Choroid plexus epithelial cell (primary cell): ENCODE data around the gene FAM221B.
A peak's percentile ranks its signal among the peaks of the same experiment; 100 is the strongest.

Source experiments
- DNase-seq: peaks from one replicate; pipeline ENCODE4 v3.0.0-alpha.2; 2010; ENCODE audit warnings: low read depth
- H3K4me3 ChIP-seq: 2 replicates; pipeline ENCODE4 v1.5.1; 2011; ENCODE audit warnings: low read depth, mild to moderate bottlenecking, control low read depth, low read length, moderate library complexity
- TF ChIP-seq, protein P1 (sequence below): conservative IDR thresholded peaks from 2 replicates; pipeline ENCODE4 v1.5.1; 2011; ENCODE audit warnings: low read depth, mild to moderate bottlenecking, control low read depth, inconsistent platforms, low read length, moderate library complexity

The FAM221B gene

DNA sequence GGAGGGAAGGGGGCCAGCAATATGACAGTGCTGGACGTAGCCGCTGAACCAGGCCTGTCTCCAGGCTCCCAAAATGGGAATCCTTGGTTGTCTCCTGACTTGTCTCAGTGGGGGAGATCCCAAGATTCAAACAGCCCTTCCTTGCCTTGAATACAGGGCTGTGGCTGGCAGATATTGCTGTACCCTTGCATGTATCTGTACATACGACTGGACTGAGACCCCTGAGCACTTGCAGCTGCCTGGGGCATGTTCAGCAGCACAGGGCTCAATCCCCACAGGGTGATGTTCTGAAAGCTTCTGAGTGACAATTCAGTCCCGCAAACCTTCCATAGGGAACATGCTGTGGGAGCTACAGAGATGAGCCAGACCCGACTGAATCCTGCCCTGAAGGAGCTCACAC lies 28.4 kb upstream of the FAM221B start:
- TF ChIP-seq, protein P1, sequence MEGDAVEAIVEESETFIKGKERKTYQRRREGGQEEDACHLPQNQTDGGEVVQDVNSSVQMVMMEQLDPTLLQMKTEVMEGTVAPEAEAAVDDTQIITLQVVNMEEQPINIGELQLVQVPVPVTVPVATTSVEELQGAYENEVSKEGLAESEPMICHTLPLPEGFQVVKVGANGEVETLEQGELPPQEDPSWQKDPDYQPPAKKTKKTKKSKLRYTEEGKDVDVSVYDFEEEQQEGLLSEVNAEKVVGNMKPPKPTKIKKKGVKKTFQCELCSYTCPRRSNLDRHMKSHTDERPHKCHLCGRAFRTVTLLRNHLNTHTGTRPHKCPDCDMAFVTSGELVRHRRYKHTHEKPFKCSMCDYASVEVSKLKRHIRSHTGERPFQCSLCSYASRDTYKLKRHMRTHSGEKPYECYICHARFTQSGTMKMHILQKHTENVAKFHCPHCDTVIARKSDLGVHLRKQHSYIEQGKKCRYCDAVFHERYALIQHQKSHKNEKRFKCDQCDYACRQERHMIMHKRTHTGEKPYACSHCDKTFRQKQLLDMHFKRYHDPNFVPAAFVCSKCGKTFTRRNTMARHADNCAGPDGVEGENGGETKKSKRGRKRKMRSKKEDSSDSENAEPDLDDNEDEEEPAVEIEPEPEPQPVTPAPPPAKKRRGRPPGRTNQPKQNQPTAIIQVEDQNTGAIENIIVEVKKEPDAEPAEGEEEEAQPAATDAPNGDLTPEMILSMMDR: no peak
- no peak for DNase-seq
- no peak overlapping the region for H3K4me3 ChIP-seq

DNA sequence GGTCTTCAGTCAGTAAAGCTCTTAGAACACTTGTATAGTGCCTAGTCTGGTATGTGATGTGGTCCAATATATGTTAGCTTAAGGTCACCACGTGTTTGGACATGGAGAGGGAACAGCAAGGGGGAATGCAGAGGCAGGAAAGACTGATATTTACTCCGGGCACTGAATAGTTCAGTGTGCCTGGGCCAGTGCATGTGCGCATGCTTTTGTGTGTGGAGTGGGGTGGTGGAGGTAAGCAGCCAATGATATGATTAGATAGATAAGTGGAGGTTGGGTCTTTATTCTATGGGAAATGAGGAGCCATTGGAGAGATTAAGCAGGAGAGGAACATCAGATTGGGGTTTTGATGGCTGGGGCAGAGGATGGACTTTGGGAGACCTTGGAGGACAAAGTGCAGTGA lies 27.7 kb upstream of the FAM221B start:
- TF ChIP-seq, protein P1: no peak
- DNase-seq: no peak
- H3K4me3 ChIP-seq: no peak overlapping the region

DNA sequence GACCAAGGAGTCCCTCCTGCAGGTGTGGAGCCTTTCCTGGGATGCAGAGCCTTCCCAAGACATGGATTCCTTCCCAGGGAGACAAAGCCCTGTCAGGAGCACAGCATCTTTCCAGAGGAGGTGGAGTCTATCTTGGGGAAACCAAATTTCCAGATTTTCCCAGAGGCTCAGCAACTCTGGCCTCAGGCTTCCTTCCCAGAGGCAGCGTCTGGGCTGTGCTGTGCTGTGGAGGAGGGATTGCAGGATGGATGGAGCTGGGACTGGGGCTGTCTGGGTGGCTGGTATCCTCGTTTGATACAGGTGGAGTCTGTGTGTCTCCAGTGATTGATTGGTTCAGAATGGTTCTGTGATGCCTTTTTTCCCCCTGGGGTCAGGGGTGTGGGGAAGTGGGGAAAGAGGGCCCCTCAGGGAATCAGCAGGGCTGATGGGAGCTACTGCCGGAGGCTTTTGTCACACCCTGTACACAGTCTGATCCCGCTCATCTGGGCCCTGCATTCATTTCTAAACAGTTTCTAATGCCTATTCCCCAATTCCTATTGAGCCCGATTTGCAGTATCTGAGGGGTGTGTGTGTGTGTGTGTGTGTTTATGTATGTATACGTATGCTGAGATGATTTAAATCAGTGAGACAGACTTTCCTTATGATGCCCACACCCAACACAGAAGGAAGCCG lies 25.7 kb upstream of the FAM221B start:
- TF ChIP-seq, protein P1: no peak
- DNase-seq: no peak
- no peak overlapping the region for H3K4me3 ChIP-seq

DNA sequence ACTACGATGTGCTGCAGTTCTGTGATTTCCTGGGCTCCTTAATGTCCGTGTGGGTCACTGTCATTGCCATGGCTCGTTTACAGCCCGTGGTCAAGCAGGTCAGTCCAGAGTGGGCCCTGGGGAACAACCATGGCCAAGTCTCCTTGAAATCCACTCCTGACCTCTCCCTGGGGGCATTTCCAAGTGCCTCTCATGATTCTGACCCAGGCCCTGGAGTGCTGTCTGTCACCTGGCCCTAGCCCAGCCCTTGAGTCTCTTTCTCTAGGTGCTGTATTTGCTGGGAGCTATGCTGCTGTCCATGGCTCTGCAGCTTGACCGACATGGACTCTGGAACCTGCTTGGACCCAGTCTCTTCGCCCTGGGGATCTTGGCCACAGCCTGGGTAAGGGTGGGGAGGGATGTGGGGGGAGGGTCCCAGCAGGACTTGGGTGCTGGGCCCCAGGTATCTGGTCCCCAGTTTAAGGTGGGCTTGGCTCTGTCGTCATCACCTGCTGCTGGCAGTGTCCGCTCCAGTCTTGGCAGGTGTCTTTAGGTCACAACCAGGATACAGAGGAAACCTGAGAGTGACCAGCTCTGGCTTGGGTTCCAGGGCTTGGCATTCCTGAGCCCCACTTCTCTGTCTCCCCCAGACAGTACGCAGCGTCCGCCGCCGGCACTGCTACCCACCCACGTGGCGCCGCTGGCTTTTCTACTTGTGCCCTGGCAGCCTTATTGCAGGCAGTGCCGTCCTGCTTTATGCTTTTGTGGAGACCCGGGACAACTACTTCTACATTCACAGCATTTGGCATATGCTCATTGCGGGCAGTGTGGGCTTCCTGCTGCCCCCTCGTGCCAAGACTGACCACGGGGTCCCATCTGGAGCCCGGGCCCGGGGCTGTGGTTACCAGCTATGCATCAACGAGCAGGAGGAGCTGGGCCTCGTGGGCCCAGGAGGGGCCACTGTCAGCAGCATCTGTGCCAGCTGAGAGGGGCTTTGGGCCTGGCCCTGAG lies 24.6 kb upstream of the FAM221B start:
- DNase-seq: no peak
- H3K4me3 ChIP-seq: no peak overlapping the region
- TF ChIP-seq, protein P1: no peak

DNA sequence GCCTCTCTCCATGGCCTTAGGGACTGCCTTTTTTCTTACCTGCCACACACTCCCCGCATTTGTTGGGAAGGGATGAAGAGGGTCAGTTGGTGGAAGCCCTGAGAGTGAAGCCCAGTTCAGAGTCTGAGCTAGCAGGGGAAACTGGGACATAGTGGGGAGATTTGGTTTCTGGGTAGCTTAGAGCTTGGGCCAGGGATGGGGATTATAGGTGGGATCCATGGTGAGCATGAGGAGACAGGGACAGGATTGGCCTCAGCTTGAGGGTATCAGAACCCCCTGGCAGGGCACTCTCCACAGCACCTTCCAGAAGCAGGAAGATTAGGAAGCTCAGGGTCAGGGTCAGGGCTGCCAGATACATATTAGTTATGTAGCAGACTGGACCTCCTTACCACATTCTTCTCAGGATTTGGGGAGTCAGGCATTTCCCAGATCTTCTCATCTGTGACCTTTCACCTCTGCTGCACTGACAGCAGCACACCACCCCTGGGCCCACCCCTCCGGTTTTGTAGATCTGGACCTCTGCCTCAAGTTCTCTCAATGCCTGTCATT lies 23.8 kb upstream of the FAM221B start:
- H3K4me3 ChIP-seq: no peak overlapping the region
- no peak for DNase-seq
- TF ChIP-seq, protein P1: no peak

DNA sequence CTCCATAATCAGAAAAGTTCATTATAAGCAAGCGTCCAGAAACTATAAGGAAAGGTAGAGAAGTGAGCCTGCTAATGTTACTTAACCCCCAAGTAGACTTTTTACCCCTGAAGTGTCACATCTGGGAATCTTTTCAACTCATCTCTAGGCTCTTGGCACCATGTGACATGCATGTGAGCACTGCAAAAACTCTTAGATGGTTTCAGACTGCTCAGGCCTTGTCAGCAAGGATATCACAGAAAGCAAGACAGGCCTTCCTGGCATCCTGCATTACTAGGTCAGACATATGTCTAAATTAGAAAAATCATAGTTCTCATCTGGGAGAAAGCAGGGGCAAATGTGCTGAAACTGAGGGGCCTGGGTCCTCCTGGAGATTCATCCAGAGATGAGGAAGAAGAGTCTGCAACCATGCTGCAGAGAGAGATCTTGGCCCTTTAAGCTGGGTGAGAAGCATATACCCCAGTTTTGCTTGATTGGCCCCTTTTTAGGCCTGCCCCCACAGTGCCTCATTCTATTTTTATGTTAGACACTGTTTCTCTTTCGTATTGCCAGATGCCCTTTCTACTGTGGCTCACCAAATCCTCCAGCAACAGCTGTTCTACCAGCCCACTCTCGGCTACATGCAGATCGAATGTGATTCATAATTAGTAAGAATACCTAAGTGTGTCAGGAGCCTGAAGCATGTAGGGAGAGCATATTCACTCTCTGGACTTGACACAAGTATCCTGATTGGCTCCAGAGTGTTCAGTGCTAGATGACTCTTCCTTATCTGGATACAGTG lies 19.4 kb upstream of the FAM221B start:
- DNase-seq: peak; percentile 78
- TF ChIP-seq, protein P1: no peak

More for the DNA sequence above, 19.4 kb upstream of the FAM221B start:
- no peak overlapping the region for H3K4me3 ChIP-seq
